Measurements from ENCODE around the gene KCNIP1.
A peak's percentile ranks its signal among the peaks of the same experiment; 100 is the strongest.
"Not testable (repeated sequence)": the region's sequence is repeated elsewhere in the genome, so short reads cannot be mapped to it uniquely, and the experiment has no call there.

Gene KCNIP1

GRCh38 chr5:170755679-170756456, 252.0 kb downstream of the KCNIP1 start:
- no peak for TF ChIP-seq GATA1 (IDR thresholded peaks at IDR 0.05; ENCODE audit: low read depth, low read length)
- TF ChIP-seq POLR2A (IDR thresholded peaks at IDR 0.05; ENCODE audit: low read length), result no peak
- peak in 1 of 2 experiments; percentile 5 for DNase-seq

- TF ChIP-seq POLR2A (IDR thresholded peaks at IDR 0.05; ENCODE audit: low read length), result no peak
- TF ChIP-seq GATA1 (IDR thresholded peaks at IDR 0.05; ENCODE audit: low read depth, low read length), result no peak
- no peak for DNase-seq
These were observed 252.9 kb downstream of the KCNIP1 start for GRCh38 chr5:170756691-170757090.

- TF ChIP-seq GATA1 (IDR thresholded peaks at IDR 0.05; ENCODE audit: low read depth, low read length) (no peak), POLR2A (IDR thresholded peaks at IDR 0.05; ENCODE audit: low read length) (no peak)
- DNase-seq, result no peak
These were observed 253.4 kb downstream of the KCNIP1 start for GRCh38 chr5:170757182-170757601.

GRCh38 chr5:170757669-170758068, 253.8 kb downstream of the KCNIP1 start:
- DNase-seq, result no peak
- TF ChIP-seq GATA1 (IDR thresholded peaks at IDR 0.05; ENCODE audit: low read depth, low read length) (no peak), POLR2A (IDR thresholded peaks at IDR 0.05; ENCODE audit: low read length) (no peak)

- TF ChIP-seq POLR2A (IDR thresholded peaks at IDR 0.05; ENCODE audit: low read length) (no peak), GATA1 (IDR thresholded peaks at IDR 0.05; ENCODE audit: low read depth, low read length) (no peak)
- no peak for DNase-seq
These were observed 254.7 kb downstream of the KCNIP1 start for GRCh38 chr5:170758481-170758880.

GRCh38 chr5:170760113-170760512, 256.3 kb downstream of the KCNIP1 start:
- no peak for TF ChIP-seq POLR2A (IDR thresholded peaks at IDR 0.05; ENCODE audit: low read length)
- no peak for TF ChIP-seq GATA1 (IDR thresholded peaks at IDR 0.05; ENCODE audit: low read depth, low read length)
- DNase-seq, result no peak

- TF ChIP-seq GATA1 (IDR thresholded peaks at IDR 0.05; ENCODE audit: low read depth, low read length) (no peak), POLR2A (IDR thresholded peaks at IDR 0.05; ENCODE audit: low read length) (no peak)
- DNase-seq, result no peak
These were observed 257.4 kb downstream of the KCNIP1 start for GRCh38 chr5:170761048-170761707.

GRCh38 chr5:170761708-170762066, 257.9 kb downstream of the KCNIP1 start:
- DNase-seq, result no peak
- TF ChIP-seq POLR2A (IDR thresholded peaks at IDR 0.05; ENCODE audit: low read length) (no peak), GATA1 (IDR thresholded peaks at IDR 0.05; ENCODE audit: low read depth, low read length) (no peak)

- DNase-seq, result not testable (repeated sequence)
These were observed 258.5 kb downstream of the KCNIP1 start for GRCh38 chr5:170762298-170762697.

GRCh38 chr5:170765868-170766267, 262.0 kb downstream of the KCNIP1 start:
- DNase-seq, result not testable (repeated sequence)

GRCh38 chr5:170769246-170769645, 265.4 kb downstream of the KCNIP1 start:
- DNase-seq, result no peak
- TF ChIP-seq POLR2A (IDR thresholded peaks at IDR 0.05; ENCODE audit: low read length) (no peak), GATA1 (IDR thresholded peaks at IDR 0.05; ENCODE audit: low read depth, low read length) (no peak)

- no peak for TF ChIP-seq GATA1 (IDR thresholded peaks at IDR 0.05; ENCODE audit: low read depth, low read length)
- TF ChIP-seq POLR2A (IDR thresholded peaks at IDR 0.05; ENCODE audit: low read length), result no peak
- no peak for DNase-seq
These were observed 266.1 kb downstream of the KCNIP1 start for GRCh38 chr5:170769898-170770416.

GRCh38 chr5:170771496-170771895, 267.7 kb downstream of the KCNIP1 start:
- DNase-seq, result no peak
- TF ChIP-seq POLR2A (IDR thresholded peaks at IDR 0.05; ENCODE audit: low read length) (no peak), GATA1 (IDR thresholded peaks at IDR 0.05; ENCODE audit: low read depth, low read length) (no peak)

GRCh38 chr5:170773024-170773985, 269.5 kb downstream of the KCNIP1 start:
- no peak for DNase-seq
- TF ChIP-seq POLR2A (IDR thresholded peaks at IDR 0.05; ENCODE audit: low read length) (no peak), GATA1 (IDR thresholded peaks at IDR 0.05; ENCODE audit: low read depth, low read length) (no peak)

Data from erythroblast (primary cell).